Fibroblast of mammary gland (primary cell): Measurements from ENCODE around the gene NXN.
A peak's percentile ranks its signal among the peaks of the same experiment; 100 is the strongest.

Source experiments
- DNase-seq: peaks from one replicate; pipeline ENCODE4 v3.0.0-alpha.2; 2010; ENCODE audit warnings: low read depth
- H3K4me3 ChIP-seq: 2 replicates; pipeline ENCODE4 v1.5.1; 2011; ENCODE audit warnings: low read depth, mild to moderate bottlenecking, low read length, moderate library complexity; ENCODE audit not compliant: control insufficient read depth
- TF ChIP-seq, protein P1 (sequence below): conservative IDR thresholded peaks from 2 replicates; pipeline ENCODE4 v1.5.1; 2011; ENCODE audit warnings: low read depth, low read length, inconsistent platforms; ENCODE audit not compliant: control insufficient read depth, insufficient read depth

The NXN gene

GRCh38 chr17:970364-970763 is 9.2 kb downstream of the NXN start:
- peak overlapping the region; percentile 25 for H3K4me3 ChIP-seq
- DNase-seq = no peak
- TF ChIP-seq, protein P1, sequence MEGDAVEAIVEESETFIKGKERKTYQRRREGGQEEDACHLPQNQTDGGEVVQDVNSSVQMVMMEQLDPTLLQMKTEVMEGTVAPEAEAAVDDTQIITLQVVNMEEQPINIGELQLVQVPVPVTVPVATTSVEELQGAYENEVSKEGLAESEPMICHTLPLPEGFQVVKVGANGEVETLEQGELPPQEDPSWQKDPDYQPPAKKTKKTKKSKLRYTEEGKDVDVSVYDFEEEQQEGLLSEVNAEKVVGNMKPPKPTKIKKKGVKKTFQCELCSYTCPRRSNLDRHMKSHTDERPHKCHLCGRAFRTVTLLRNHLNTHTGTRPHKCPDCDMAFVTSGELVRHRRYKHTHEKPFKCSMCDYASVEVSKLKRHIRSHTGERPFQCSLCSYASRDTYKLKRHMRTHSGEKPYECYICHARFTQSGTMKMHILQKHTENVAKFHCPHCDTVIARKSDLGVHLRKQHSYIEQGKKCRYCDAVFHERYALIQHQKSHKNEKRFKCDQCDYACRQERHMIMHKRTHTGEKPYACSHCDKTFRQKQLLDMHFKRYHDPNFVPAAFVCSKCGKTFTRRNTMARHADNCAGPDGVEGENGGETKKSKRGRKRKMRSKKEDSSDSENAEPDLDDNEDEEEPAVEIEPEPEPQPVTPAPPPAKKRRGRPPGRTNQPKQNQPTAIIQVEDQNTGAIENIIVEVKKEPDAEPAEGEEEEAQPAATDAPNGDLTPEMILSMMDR = no peak

- H3K4me3 ChIP-seq = peak overlapping the region; percentile 25
- DNase-seq = peak; percentile 50
Observed at GRCh38 chr17:969811-970355, 9.7 kb downstream of the NXN start.

DNA sequence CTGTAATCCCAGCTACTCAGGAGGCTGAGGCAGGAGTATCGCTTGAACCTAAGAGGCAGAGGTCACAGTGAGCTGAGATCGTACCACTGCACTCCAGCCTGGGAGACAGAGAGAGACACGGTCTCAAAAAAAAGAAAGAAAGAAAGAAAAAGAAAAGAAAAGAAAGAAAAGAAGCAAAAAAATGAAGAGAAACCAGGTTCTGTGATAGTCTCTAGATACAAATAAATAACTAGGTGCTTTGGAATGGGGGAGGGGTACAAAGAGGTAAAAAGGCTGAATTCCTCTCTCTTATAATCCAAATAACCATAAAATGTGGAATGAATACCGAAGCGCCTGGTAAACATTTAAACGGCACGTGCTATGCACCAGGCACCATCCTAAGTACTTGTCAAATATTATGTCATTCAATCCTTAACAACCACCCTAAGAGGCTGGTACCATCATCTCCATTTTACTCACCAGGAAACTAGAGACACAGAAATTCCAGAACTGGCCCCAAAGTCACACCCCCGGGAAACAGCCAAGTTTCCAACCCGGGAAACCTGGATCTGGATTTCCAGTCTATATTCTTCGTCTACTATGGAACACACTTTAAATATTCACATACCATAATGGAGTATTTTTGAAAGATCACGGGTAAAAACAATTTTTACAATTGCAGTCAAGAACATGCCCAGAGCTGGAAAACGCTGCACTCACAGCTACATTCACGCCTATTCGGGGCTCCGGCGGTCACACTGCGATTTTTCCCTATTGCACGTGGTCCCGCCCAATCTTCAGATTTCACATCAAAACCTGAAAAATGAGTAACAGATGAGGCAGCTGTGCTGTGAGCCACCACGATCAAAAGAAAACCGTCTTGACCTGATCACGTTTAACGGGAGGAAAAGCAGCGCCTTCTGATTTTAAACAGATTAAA is 10.5 kb downstream of the NXN start:
- H3K4me3 ChIP-seq = peak overlapping the region; percentile 25
- DNase-seq = peak; percentile 69
- TF ChIP-seq, protein P1 = no peak

More at GRCh38 chr17:969811-970355, 9.7 kb downstream of the NXN start:
- TF ChIP-seq, protein P1 = no peak

DNA sequence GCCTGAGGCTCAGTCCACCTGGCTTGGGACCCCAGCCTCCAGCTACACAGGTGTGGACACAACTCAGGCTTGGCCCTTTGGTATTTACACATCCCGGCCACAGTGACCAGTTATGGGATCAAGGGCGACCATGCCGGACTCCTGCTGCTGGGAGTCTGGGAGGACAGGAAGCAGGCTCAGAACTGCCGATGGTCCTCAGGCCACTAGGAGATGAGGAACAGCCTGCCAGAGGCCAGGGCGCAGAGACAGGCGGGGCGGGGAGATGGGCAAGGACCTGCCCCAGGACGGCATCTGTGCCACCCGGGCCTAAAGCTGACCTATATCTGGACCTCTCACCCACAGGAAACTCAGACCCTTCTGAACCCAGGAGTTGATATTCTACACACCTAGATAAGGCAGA is 12.5 kb downstream of the NXN start:
- DNase-seq = no peak
- no peak overlapping the region for H3K4me3 ChIP-seq

GRCh38 chr17:965311-965989 is 14.1 kb downstream of the NXN start:
- TF ChIP-seq, protein P1 = no peak
- DNase-seq = no peak
- no peak overlapping the region for H3K4me3 ChIP-seq

More for the DNA sequence above, 12.5 kb downstream of the NXN start:
- TF ChIP-seq, protein P1 = no peak

- H3K4me3 ChIP-seq = no peak overlapping the region
- DNase-seq = no peak
- TF ChIP-seq, protein P1 = no peak
Observed at GRCh38 chr17:964876-965275, 14.7 kb downstream of the NXN start.
